Ascending aorta (tissue), 2 donors: ENCODE measurements around the gene GPR21. TPM values are rescaled to one million over a fixed set of nuclear protein-coding genes. Genes with fewer than 3 reads are reported as not detected.

Source experiments
- DNase-seq, 2 donors: peaks; one replicate each; pipeline ENCODE4 v3.0.0-alpha.2; 2019; ENCODE audit warnings: low spot score in 2 of 2
- H3K27ac ChIP-seq, 2 donors: fragments of 200-600 bp; sonication (generic); one replicate each; pipeline ENCODE4 v1.5.1; 2016 to 2017; ENCODE audit warnings: mild to moderate bottlenecking in 1 of 2
- H3K27me3 ChIP-seq: fragments of 200-600 bp; sonication (generic); one replicate; pipeline ENCODE4 v1.5.1; 2017
- H3K36me3 ChIP-seq, 2 donors: fragments of 200-600 bp; sonication (generic); one replicate each; pipeline ENCODE4 v1.5.1; 2016
- H3K4me1 ChIP-seq, 2 donors: fragments of 200-600 bp; sonication (generic); one replicate each; pipeline ENCODE4 v1.5.1; 2016 to 2017; ENCODE audit warnings: mild to moderate bottlenecking in 1 of 2
- H3K4me3 ChIP-seq, 2 donors: fragments of 200-600 bp; sonication (generic); one replicate each; pipeline ENCODE4 v1.5.1; 2016 to 2017; ENCODE audit warnings: mild to moderate bottlenecking in 1 of 2
- H3K9me3 ChIP-seq, 2 donors: fragments of 200-600 bp; sonication (generic); one replicate each; pipeline ENCODE4 v1.5.1; 2016
- CTCF ChIP-seq, 3 experiments: fragments of 200-600 bp in 2 of 3; fragments of 450-650 bp in 1 of 3; sonication (generic) in 2 of 3; IDR thresholded peaks; one replicate each; pipeline ENCODE4 v1.5.1; 2016 to 2019; ENCODE audit warnings: antibody characterized with exemption in 3 of 3, mild to moderate bottlenecking in 1 of 3, moderate library complexity in 1 of 3
- intact Hi-C: fragments of 100-400 bp; cut with DNase I; formaldehyde crosslinking; loops from one replicate; pipeline ENCODE4 v1.15.1; 2023
- total RNA-seq: library from RNA; depleted of rRNA; stranded (reverse); fragments of >200 nt; gene quantifications from one replicate; pipeline ENCODE4 v1.1.0, GENCODE V29; 2016

Gene GPR21
- total RNA-seq, 1 donor from 2014 or later = 5.7 TPM

GRCh38 chr9:123044586-123044985 lies 11.1 kb downstream of the GPR21 start:
- H3K27ac ChIP-seq = peak overlapping the region; percentile 75 to 82
- DNase-seq = no peak
- no peak overlapping the region for H3K4me3 ChIP-seq
- no peaks in the 10 kb centered on the region for H3K9me3 ChIP-seq
- no peaks in the 10 kb centered on the region for H3K27me3 ChIP-seq
- no peaks in the 10 kb centered on the region for H3K36me3 ChIP-seq
- intact Hi-C loops = no loop called here
- no peak for TF ChIP-seq CTCF (IDR thresholded peaks at IDR 0.05)
- peaks cover 3 to 58% of the 10 kb centered on the region in 2 donors for H3K4me1 ChIP-seq

GRCh38 chr9:123046406-123047195 lies 13.1 kb downstream of the GPR21 start:
- Histone ChIP-seq H3K36me3 (no peaks in the 10 kb centered on the region), H3K9me3 (no peaks in the 10 kb centered on the region), H3K4me3 (no peak overlapping the region), H3K27ac (peak overlapping the region; percentile 75 to 82), H3K4me1 (peaks cover 11 to 53% of the 10 kb centered on the region in 2 donors), H3K27me3 (no peaks in the 10 kb centered on the region)
- intact Hi-C loops = no loop called here
- no peak for DNase-seq
- no peak for TF ChIP-seq CTCF (IDR thresholded peaks at IDR 0.05)

GRCh38 chr9:123048748-123049147 lies 15.3 kb downstream of the GPR21 start:
- Histone ChIP-seq H3K27ac (peak overlapping the region; percentile 75 to 82), H3K27me3 (no peaks in the 10 kb centered on the region), H3K4me1 (peaks cover 11 to 58% of the 10 kb centered on the region in 2 donors), H3K4me3 (no peak overlapping the region), H3K36me3 (no peaks in the 10 kb centered on the region), H3K9me3 (no peaks in the 10 kb centered on the region)
- DNase-seq = no peak
- no peak for TF ChIP-seq CTCF (IDR thresholded peaks at IDR 0.05)
- intact Hi-C loops = no loop called here

GRCh38 chr9:123049589-123050222 lies 16.2 kb downstream of the GPR21 start:
- H3K4me3 ChIP-seq = no peak overlapping the region
- no peaks in the 10 kb centered on the region for H3K36me3 ChIP-seq
- H3K27me3 ChIP-seq = no peaks in the 10 kb centered on the region
- intact Hi-C loops = no loop called here
- TF ChIP-seq CTCF (IDR thresholded peaks at IDR 0.05) = no peak
- no peak for DNase-seq
- H3K9me3 ChIP-seq = no peaks in the 10 kb centered on the region
- peak overlapping the region; percentile 75 to 82 for H3K27ac ChIP-seq
- peaks cover 7 to 63% of the 10 kb centered on the region in 2 donors for H3K4me1 ChIP-seq

- TF ChIP-seq CTCF (IDR thresholded peaks at IDR 0.05) = no peak
- no peak overlapping the region for H3K4me3 ChIP-seq
- peak overlapping the region; percentile 67 to 75 for H3K27ac ChIP-seq
- no peaks in the 10 kb centered on the region for H3K9me3 ChIP-seq
- H3K4me1 ChIP-seq = peaks cover 7 to 49% of the 10 kb centered on the region in 2 donors
- no peaks in the 10 kb centered on the region for H3K27me3 ChIP-seq
- intact Hi-C loops = no loop called here
- DNase-seq = no peak
- H3K36me3 ChIP-seq = no peaks in the 10 kb centered on the region
These were observed 19.6 kb downstream of the GPR21 start for GRCh38 chr9:123053046-123053445.
